K562 (cell line): ENCODE measurements around the gene AIF1. TPM values are rescaled to one million over a fixed set of nuclear protein-coding genes. Genes with fewer than 3 reads are reported as not detected.

ENCODE experiments used
- CBFA2T2 ChIP-seq: fragments of 450-650 bp; conservative IDR thresholded peaks from 2 replicates; pipeline ENCODE4 v1.6.1; 2017; ENCODE audit warnings: mild to moderate bottlenecking
- CCAR2 ChIP-seq: fragments of 200-400 bp; formaldehyde crosslinking; IDR thresholded peaks from 2 replicates; pipeline ENCODE4 v1.6.1; 2017; ENCODE audit warnings: mild to moderate bottlenecking, low read depth, low read length
- FOXK2 ChIP-seq, 2 experiments: fragments of 450-650 bp; IDR thresholded peaks in 1 of 2; conservative IDR thresholded peaks in 1 of 2; 2 replicates each; pipeline ENCODE4 v1.6.1; 2016; ENCODE audit warnings: low read depth in 2 of 2, mild to moderate bottlenecking in 1 of 2
- ILF3 ChIP-seq: fragments of 450-650 bp; IDR thresholded peaks from 2 replicates; pipeline ENCODE4 v1.6.1; 2018; ENCODE audit warnings: antibody characterized with exemption, mild to moderate bottlenecking, moderate library complexity, borderline replicate concordance
- LEF1 ChIP-seq: fragments of 450-650 bp; IDR thresholded peaks from 2 replicates; pipeline ENCODE4 v1.6.1; 2016; ENCODE audit warnings: mild to moderate bottlenecking
- NBN ChIP-seq: fragments of 450-650 bp; IDR thresholded peaks from 2 replicates; pipeline ENCODE4 v1.6.1; 2016; ENCODE audit warnings: low read depth, mild to moderate bottlenecking
- NR2F6 ChIP-seq: fragments of 450-650 bp; formaldehyde crosslinking; IDR thresholded peaks from 2 replicates; pipeline ENCODE4 v1.4.0; 2020; ENCODE audit warnings: mild to moderate bottlenecking
- PYGO2 ChIP-seq: fragments of 450-650 bp; IDR thresholded peaks from 2 replicates; pipeline ENCODE4 v1.6.1; 2016; ENCODE audit warnings: mild to moderate bottlenecking, missing genetic modification characterization, moderate library complexity, missing compliant biosample characterization
- SAFB2 ChIP-seq: fragments of 200-400 bp; formaldehyde crosslinking; IDR thresholded peaks from 2 replicates; pipeline ENCODE4 v1.6.1; 2018; ENCODE audit warnings: borderline replicate concordance, low read length, low read depth, moderate library complexity; ENCODE audit not compliant: severe bottlenecking
- ZNF717 ChIP-seq: fragments of 250-450 bp; sonication (Bioruptor Pico); IDR thresholded peaks from 2 replicates; pipeline ENCODE4 v1.5.0; 2021
- polyA plus RNA-seq, 8 experiments: library from polyadenylated mRNA; depleted of rRNA in 4 of 8; stranded (reverse) in 5 of 8; unstranded in 3 of 8; fragments of >200 nt; fragmentation: Nextera tagmentation in 2 of 8; fragmentation: Illumina TruSeq in 1 of 8; extraction: Ambion mirVana in 2 of 8; extraction: Trizol in 1 of 8; gene quantifications; 2 replicates each; pipeline versions ENCODE4 v1.2.1 to v1.2.3, GENCODE V29; 2011 to 2014; ENCODE audit warnings: inconsistent platforms in 1 of 8, missing spikeins in 1 of 8
- total RNA-seq, 7 experiments: library from RNA; depleted of rRNA in 6 of 7; stranded (reverse); fragments of >200 nt in 6 of 7; fragmentation: Illumina TruSeq in 2 of 7; extraction: Trizol in 2 of 7; gene quantifications; 2 replicates each; pipeline versions ENCODE4 v1.2.1 to v1.2.3, GENCODE V29; 2011 to 2021; ENCODE audit warnings: low replicate concordance in 1 of 7
- TF ChIP-seq, protein P1 (sequence below), 2 experiments: fragments of 150-350 bp in 1 of 2; IDR thresholded peaks; 2 replicates each; pipeline ENCODE4 v1.6.1; 2012 to 2016; ENCODE audit warnings: low read depth in 2 of 2, low read length in 2 of 2, mild to moderate bottlenecking in 1 of 2, moderate library complexity in 1 of 2
- TF ChIP-seq, protein P2 (sequence below): fragments of 150-350 bp; conservative IDR thresholded peaks from 2 replicates; pipeline ENCODE4 v1.6.1; 2014; ENCODE audit warnings: low read length
- TF ChIP-seq, protein P3 (sequence below): sonication (generic); formaldehyde crosslinking; IDR thresholded peaks from 2 replicates; pipeline ENCODE4 v1.8.0; 2023; ENCODE audit warnings: missing genetic modification reagents, mild to moderate bottlenecking, borderline replicate concordance
- TF ChIP-seq, protein P4 (sequence below): sonication (generic); formaldehyde crosslinking; IDR thresholded peaks from 2 replicates; pipeline ENCODE4 v1.8.0; 2022; ENCODE audit warnings: missing genetic modification reagents, mild to moderate bottlenecking, borderline replicate concordance

Gene AIF1
- total and polyA plus RNA-seq, 9 of the 15 experiments (the other 6 are each of a cell fraction or from before 2014, with no cell fraction given) = 9.4 to 33.4 (median 19.4) TPM

DNA sequence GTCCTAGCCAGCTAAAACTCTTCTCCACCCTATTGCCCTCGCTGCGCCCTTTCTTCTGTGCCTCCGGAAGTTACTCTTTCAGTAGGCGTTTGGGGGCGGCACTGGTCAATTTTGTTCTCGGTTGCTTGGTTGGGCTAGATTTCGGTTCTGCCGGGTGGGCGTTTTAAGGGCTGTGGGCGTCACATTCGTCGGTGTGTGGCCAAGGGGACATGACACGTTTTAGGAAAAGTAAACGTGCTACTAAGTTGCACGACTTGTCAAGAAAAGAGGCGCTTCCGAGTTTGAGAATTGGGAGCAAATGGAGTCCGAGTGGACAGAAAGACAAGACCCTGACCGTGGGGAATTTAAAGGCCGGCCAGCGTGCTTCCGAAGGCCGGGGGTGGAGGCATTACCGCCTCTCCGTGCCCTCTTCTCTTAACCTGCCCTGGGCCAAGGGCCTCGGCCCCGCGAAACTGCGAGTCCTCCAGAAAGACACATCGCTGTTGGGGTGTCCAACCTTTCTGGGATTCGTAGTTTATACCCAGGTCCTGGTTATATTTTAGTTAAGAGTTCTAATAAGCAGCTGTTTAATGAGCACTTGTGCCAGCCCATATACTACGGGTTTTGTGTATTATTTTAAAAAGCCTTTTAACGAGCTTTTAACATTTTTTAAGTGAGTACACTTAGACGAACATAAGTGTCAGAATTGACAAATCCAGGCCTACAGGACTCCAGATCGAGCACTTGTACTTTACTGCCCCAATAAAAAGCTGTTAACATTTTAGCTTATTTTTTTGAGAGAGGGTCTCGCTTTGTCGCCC is 38.1 kb downstream of the AIF1 start (continued):
- TF ChIP-seq, protein P1, sequence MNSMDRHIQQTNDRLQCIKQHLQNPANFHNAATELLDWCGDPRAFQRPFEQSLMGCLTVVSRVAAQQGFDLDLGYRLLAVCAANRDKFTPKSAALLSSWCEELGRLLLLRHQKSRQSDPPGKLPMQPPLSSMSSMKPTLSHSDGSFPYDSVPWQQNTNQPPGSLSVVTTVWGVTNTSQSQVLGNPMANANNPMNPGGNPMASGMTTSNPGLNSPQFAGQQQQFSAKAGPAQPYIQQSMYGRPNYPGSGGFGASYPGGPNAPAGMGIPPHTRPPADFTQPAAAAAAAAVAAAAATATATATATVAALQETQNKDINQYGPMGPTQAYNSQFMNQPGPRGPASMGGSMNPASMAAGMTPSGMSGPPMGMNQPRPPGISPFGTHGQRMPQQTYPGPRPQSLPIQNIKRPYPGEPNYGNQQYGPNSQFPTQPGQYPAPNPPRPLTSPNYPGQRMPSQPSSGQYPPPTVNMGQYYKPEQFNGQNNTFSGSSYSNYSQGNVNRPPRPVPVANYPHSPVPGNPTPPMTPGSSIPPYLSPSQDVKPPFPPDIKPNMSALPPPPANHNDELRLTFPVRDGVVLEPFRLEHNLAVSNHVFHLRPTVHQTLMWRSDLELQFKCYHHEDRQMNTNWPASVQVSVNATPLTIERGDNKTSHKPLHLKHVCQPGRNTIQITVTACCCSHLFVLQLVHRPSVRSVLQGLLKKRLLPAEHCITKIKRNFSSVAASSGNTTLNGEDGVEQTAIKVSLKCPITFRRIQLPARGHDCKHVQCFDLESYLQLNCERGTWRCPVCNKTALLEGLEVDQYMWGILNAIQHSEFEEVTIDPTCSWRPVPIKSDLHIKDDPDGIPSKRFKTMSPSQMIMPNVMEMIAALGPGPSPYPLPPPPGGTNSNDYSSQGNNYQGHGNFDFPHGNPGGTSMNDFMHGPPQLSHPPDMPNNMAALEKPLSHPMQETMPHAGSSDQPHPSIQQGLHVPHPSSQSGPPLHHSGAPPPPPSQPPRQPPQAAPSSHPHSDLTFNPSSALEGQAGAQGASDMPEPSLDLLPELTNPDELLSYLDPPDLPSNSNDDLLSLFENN (IDR thresholded peaks at IDR 0.05; ENCODE audit: low read depth in 2 of 2, low read length in 2 of 2) = no peak
- peak; percentile 94 for TF ChIP-seq NBN
- no peak for TF ChIP-seq ZNF717 (CRISPR knock-in tag)
- no peak for TF ChIP-seq SAFB2
- TF ChIP-seq, protein P2, sequence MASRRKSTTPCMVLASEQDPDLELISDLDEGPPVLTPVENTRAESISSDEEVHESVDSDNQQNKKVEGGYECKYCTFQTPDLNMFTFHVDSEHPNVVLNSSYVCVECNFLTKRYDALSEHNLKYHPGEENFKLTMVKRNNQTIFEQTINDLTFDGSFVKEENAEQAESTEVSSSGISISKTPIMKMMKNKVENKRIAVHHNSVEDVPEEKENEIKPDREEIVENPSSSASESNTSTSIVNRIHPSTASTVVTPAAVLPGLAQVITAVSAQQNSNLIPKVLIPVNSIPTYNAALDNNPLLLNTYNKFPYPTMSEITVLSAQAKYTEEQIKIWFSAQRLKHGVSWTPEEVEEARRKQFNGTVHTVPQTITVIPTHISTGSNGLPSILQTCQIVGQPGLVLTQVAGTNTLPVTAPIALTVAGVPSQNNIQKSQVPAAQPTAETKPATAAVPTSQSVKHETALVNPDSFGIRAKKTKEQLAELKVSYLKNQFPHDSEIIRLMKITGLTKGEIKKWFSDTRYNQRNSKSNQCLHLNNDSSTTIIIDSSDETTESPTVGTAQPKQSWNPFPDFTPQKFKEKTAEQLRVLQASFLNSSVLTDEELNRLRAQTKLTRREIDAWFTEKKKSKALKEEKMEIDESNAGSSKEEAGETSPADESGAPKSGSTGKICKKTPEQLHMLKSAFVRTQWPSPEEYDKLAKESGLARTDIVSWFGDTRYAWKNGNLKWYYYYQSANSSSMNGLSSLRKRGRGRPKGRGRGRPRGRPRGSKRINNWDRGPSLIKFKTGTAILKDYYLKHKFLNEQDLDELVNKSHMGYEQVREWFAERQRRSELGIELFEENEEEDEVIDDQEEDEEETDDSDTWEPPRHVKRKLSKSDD = 0 out of 2 replicates have a peak, but pooled peaks have one; percentile 9
- no peak for TF ChIP-seq ILF3
- TF ChIP-seq, protein P3, sequence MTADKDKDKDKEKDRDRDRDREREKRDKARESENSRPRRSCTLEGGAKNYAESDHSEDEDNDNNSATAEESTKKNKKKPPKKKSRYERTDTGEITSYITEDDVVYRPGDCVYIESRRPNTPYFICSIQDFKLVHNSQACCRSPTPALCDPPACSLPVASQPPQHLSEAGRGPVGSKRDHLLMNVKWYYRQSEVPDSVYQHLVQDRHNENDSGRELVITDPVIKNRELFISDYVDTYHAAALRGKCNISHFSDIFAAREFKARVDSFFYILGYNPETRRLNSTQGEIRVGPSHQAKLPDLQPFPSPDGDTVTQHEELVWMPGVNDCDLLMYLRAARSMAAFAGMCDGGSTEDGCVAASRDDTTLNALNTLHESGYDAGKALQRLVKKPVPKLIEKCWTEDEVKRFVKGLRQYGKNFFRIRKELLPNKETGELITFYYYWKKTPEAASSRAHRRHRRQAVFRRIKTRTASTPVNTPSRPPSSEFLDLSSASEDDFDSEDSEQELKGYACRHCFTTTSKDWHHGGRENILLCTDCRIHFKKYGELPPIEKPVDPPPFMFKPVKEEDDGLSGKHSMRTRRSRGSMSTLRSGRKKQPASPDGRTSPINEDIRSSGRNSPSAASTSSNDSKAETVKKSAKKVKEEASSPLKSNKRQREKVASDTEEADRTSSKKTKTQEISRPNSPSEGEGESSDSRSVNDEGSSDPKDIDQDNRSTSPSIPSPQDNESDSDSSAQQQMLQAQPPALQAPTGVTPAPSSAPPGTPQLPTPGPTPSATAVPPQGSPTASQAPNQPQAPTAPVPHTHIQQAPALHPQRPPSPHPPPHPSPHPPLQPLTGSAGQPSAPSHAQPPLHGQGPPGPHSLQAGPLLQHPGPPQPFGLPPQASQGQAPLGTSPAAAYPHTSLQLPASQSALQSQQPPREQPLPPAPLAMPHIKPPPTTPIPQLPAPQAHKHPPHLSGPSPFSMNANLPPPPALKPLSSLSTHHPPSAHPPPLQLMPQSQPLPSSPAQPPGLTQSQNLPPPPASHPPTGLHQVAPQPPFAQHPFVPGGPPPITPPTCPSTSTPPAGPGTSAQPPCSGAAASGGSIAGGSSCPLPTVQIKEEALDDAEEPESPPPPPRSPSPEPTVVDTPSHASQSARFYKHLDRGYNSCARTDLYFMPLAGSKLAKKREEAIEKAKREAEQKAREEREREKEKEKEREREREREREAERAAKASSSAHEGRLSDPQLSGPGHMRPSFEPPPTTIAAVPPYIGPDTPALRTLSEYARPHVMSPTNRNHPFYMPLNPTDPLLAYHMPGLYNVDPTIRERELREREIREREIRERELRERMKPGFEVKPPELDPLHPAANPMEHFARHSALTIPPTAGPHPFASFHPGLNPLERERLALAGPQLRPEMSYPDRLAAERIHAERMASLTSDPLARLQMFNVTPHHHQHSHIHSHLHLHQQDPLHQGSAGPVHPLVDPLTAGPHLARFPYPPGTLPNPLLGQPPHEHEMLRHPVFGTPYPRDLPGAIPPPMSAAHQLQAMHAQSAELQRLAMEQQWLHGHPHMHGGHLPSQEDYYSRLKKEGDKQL (CRISPR knock-in tag) = no peak
- peak; percentile 90; the same call in 1 of the 2 replicates for TF ChIP-seq LEF1
- TF ChIP-seq PYGO2 (tag) = 0 out of 2 replicates have a peak, but pooled peaks have one; percentile 26
- TF ChIP-seq FOXK2 (conservative IDR thresholded peaks at IDR 0.05 in 1 of 2, IDR thresholded peaks at IDR 0.05 in 1 of 2; ENCODE audit: low read depth in 2 of 2) = peak; percentile 93; a peak in 3 of 4 replicates
- no peak for TF ChIP-seq CBFA2T2
- 0 out of 2 replicates have a peak, but pooled peaks have one; percentile 64 for TF ChIP-seq CCAR2
- TF ChIP-seq NR2F6 (CRISPR knock-in tag) = no peak
- TF ChIP-seq, protein P4, sequence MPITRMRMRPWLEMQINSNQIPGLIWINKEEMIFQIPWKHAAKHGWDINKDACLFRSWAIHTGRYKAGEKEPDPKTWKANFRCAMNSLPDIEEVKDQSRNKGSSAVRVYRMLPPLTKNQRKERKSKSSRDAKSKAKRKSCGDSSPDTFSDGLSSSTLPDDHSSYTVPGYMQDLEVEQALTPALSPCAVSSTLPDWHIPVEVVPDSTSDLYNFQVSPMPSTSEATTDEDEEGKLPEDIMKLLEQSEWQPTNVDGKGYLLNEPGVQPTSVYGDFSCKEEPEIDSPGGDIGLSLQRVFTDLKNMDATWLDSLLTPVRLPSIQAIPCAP (CRISPR knock-in tag) = 0 out of 2 replicates have a peak, but pooled peaks have one; percentile 82
